GM12873 (cell line): Measurements from ENCODE around the gene NUAK1.

Experiments
- CTCF ChIP-seq: IDR thresholded peaks from 2 replicates; pipeline ENCODE4 v1.5.1; 2012; ENCODE audit warnings: low read depth, mild to moderate bottlenecking, moderate library complexity, low read length, control low read depth; ENCODE audit not compliant: insufficient read depth; ENCODE audit errors: missing control alignments

The NUAK1 gene

DNA sequence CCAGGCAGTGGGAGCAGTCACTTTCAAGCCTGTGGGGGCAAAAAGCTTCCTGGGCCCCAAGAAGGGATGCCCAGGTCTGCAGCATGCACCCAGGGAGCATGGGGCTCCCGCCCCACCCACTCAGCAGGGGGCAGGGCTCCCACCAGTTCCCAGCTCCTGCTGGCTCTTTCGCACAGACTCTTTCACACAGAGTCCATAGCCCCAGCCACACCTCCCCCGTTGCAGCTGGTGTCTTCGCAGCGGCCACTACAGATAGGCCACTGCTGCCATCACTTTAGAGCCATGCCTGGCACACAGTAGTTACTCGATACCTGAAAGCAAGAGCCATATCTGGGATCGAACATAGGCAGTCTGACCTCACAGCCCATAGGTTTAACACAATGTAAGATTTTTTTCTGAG, 98.2 kb downstream of the NUAK1 start:
- TF ChIP-seq CTCF: no peak

DNA sequence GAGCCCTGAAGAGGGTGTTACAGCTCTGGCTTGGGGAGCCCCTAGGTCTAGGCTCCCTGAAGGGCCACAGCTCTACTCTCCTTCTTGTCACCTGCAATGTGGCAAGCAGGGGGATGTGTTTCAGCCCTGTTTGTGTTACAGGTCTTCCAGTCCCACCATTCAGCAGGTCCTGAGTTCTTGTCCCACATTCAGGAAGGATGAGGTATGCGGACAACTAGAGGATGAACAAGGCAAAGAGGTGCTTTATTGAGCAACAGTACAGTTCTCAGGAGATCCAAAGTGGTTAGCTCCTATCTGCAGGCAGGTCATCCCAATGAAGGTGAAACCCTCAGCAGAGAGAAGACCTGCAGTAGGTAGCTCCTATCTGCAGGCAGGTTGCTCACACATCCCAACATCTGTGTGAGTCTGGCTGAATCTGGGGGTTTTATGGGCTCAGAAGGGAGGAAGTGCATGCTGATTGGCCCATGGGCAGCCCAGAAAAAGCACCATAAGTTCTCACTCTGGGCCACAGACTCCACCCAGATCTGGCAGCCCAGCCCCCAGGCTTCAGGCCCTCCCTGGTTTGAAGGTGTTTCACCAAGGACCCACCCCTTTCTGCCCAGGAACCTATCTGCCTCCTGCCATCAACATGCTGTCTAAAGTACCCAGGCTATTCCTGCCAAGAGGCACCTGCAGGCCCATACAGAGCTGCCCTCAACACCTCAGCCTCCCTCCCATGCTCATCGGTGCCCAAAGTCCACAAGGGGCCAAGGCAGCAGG, 98.9 kb downstream of the NUAK1 start:
- no peak for TF ChIP-seq CTCF

GRCh38 chr12:106039242-106039641, 99.5 kb downstream of the NUAK1 start:
- TF ChIP-seq CTCF: no peak

DNA sequence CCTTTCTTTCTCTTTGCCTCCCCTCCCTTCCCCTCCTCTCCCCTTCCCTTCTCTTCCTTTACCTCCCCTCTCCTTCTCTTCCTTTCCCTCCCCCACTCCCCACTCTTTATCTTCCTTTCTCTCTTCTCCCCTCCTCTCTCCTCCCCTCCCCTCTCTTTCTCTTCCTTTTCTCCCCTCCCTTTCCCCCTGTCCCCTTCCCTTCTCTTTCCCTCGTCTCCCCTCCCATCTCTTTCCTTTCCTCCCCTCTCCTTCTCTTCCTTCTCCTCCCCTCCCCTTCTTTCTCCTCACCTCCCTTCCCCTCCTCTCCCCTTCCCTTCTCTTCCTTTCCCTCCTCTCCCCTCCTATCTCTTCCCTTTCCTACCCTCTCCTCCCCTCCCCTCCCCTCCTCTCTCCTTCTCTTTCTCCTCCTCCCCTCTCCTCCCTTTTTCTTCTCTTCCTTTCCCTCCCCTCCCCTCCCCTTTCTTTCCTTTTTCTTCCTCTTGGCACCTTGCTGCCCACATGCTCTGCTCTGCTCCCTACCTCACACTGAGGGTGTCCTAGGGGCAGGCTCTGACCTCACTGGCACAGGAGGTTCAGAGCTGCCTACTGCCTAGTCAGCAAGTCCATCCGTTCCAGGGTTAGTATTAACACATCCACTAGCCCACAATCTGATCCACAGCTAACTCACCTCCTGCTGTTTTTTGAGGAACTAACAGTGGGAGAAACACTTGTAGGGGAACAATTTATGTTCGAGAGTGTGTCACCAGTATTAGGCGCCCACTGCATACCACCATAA, 101.0 kb downstream of the NUAK1 start:
- no peak for TF ChIP-seq CTCF

GRCh38 chr12:106035421-106035820, 103.3 kb downstream of the NUAK1 start:
- no peak for TF ChIP-seq CTCF

- no peak for TF ChIP-seq CTCF
Observed at GRCh38 chr12:106034316-106034715, 104.4 kb downstream of the NUAK1 start.

DNA sequence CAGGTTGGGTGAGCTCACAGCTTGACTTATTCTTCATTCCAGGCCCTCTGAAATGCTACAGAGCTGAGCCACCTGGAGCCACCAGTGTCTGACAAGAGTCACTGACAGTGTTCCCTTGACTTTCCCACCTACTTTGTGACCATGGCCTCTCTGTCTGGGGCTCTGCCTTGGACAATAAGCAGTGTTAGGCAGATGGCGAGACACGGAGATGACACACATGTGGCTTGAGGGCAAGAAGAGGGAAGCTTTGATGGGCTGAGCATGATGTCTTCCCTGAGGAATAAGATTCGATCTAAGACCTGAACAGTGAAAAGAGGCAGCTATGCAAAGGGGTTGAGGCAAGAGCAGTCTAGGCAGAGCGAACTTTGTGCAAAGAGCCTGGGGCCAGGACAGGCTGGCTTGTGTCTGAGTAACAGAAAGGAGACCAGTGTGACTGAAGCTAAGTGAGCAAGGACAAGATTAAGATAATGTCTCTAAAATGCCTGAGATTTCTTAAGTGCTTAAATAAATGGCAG, 105.5 kb downstream of the NUAK1 start:
- TF ChIP-seq CTCF: no peak
